CD4-positive, alpha-beta T cell (primary cell): ENCODE results near the gene MEAK7. TPM values are rescaled to one million over a fixed set of nuclear protein-coding genes. Genes with fewer than 3 reads are reported as not detected.

Experiments used
- ATAC-seq: fragments of 200-7000 bp; cut with Tn5 transposase; one replicate; pipeline ENCODE4 v1.10.0; 2022; ENCODE audit warnings: mild to moderate bottlenecking; ENCODE audit not compliant: poor library complexity
- CTCF ChIA-PET: fragments of 350-600 bp; sonication (Branson Sonifier 250); formaldehyde crosslinking; loops from one replicate; lab custom pipeline; 2021; ENCODE audit warnings: antibody characterized with exemption, inconsistent platforms; lab: Charles Lee
- POLR2A ChIA-PET: fragments of 350-600 bp; sonication (Branson Sonifier 250); formaldehyde crosslinking; loops from one replicate; lab custom pipeline; 2021; ENCODE audit warnings: antibody characterized with exemption, inconsistent platforms; lab: Charles Lee
- DNase-seq, 14 experiments: peaks; one replicate each; pipeline ENCODE4 v3.0.0-alpha.2; 2013 to 2020; ENCODE audit warnings: mixed read lengths in 2 of 14
- H3K27ac ChIP-seq, 2 donors: one replicate each; pipeline versions ENCODE4 v1.5.1 to v1.7.0; 2013; ENCODE audit warnings: low read length in 2 of 2, low read depth in 1 of 2, mild to moderate bottlenecking in 1 of 2
- H3K27me3 ChIP-seq, 2 experiments: 1 replicate in 1 of 2; 2 replicates in 1 of 2; pipeline versions ENCODE4 v1.6.1 to v1.7.0; 2013; ENCODE audit warnings: low read length in 2 of 2, control low read depth in 1 of 2, mild to moderate bottlenecking in 1 of 2, moderate library complexity in 1 of 2; ENCODE audit not compliant: insufficient read depth in 2 of 2, control insufficient read depth in 1 of 2
- H3K36me3 ChIP-seq: one replicate; pipeline ENCODE4 v1.6.1; 2013; ENCODE audit warnings: low read length, control low read depth; ENCODE audit not compliant: insufficient read depth
- H3K4me1 ChIP-seq: one replicate; pipeline ENCODE4 v1.6.1; 2013; ENCODE audit warnings: low read length, control low read depth; ENCODE audit not compliant: insufficient read depth
- H3K4me3 ChIP-seq: one replicate; pipeline ENCODE4 v1.5.1; 2013; ENCODE audit warnings: mild to moderate bottlenecking, low read length, moderate library complexity
- H3K9me3 ChIP-seq, 2 experiments: 1 replicate in 1 of 2; 2 replicates in 1 of 2; pipeline versions ENCODE4 v1.6.1 to v1.7.0; 2013; ENCODE audit warnings: low read length in 2 of 2, mild to moderate bottlenecking in 2 of 2, control low read depth in 1 of 2, moderate library complexity in 1 of 2; ENCODE audit not compliant: control insufficient read depth in 1 of 2, insufficient read depth in 1 of 2
- H3K27ac Mint-ChIP-seq: one replicate; pipeline ENCODE4 v1.8.0; 2020; ENCODE audit warnings: mixed read lengths
- H3K27me3 Mint-ChIP-seq: one replicate; pipeline ENCODE4 v1.8.0; 2021; ENCODE audit warnings: mixed read lengths
- H3K36me3 Mint-ChIP-seq: one replicate; pipeline ENCODE4 v1.8.0; 2021; ENCODE audit warnings: low read depth, mixed read lengths
- H3K4me1 Mint-ChIP-seq: one replicate; pipeline ENCODE4 v1.8.0; 2021; ENCODE audit warnings: low read depth, mixed read lengths
- H3K4me3 Mint-ChIP-seq: one replicate; pipeline ENCODE4 v1.8.0; 2020; ENCODE audit warnings: mild to moderate bottlenecking, mixed read lengths
- H3K9me3 Mint-ChIP-seq: one replicate; pipeline ENCODE4 v1.8.0; 2020; ENCODE audit warnings: mixed read lengths
- intact Hi-C, 2 experiments: fragments of 100-400 bp; cut with DNase I in 1 of 2; cut with micrococcal nuclease in 1 of 2; formaldehyde crosslinking; loops; one replicate each; pipeline versions ENCODE4 v1.15.1 to v1.9.0; 2023 to 2025; cut with DNase I, micrococcal nuclease
- total RNA-seq, 174 experiments: library from RNA in 2 of 174; stranded (reverse) in 2 of 174; gene quantifications; one replicate each; pipeline ENCODE4 v1.2.3 and lab custom pipeline; 2021 to 2026
- TF ChIP-seq, protein P1 (sequence below): fragments of 200-600 bp; IDR thresholded peaks from one replicate; pipeline ENCODE4 v1.8.0; 2022; ENCODE audit warnings: antibody characterized with exemption, mild to moderate bottlenecking

Gene MEAK7
- total RNA-seq, 2 experiments from 2014 or later, result 1.9 to 3.7 TPM

DNA sequence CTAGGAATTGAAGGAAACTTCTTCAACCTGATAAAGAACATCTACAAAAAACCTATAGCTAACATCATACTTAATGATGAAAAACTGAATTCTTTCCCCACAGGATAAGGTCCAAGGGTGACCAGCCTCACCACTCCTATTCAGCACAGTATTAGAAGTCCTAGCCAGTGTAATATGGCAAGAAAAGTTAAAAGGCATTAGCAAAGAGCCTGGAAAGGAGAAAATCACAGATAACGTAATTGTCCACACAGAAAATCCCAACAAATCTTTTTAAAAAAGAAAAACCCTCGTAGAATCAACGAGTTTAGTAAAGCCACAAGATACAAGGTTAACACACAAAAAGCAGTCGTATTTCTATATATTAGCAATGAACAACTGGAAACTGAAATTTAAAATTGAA, 37.8 kb downstream of the MEAK7 start:
- no peaks in the 10 kb centered on the region for H3K27me3 ChIP-seq
- POLR2A ChIA-PET, result no interaction called here
- Mint-ChIP-seq H3K27ac (no peak overlapping the region), H3K9me3 (peaks cover 12% of the 10 kb centered on the region), H3K4me1 (no peaks in the 10 kb centered on the region), H3K36me3 (peaks cover 45% of the 10 kb centered on the region), H3K4me3 (no peak overlapping the region), H3K27me3 (no peaks in the 10 kb centered on the region)
- ATAC-seq, result no peak
- H3K4me3 ChIP-seq, result no peak overlapping the region
- DNase-seq, result no peak
- CTCF ChIA-PET, result no interaction called here
- TF ChIP-seq, protein P1, sequence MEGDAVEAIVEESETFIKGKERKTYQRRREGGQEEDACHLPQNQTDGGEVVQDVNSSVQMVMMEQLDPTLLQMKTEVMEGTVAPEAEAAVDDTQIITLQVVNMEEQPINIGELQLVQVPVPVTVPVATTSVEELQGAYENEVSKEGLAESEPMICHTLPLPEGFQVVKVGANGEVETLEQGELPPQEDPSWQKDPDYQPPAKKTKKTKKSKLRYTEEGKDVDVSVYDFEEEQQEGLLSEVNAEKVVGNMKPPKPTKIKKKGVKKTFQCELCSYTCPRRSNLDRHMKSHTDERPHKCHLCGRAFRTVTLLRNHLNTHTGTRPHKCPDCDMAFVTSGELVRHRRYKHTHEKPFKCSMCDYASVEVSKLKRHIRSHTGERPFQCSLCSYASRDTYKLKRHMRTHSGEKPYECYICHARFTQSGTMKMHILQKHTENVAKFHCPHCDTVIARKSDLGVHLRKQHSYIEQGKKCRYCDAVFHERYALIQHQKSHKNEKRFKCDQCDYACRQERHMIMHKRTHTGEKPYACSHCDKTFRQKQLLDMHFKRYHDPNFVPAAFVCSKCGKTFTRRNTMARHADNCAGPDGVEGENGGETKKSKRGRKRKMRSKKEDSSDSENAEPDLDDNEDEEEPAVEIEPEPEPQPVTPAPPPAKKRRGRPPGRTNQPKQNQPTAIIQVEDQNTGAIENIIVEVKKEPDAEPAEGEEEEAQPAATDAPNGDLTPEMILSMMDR, result no peak
- no peaks in the 10 kb centered on the region for H3K4me1 ChIP-seq
- peaks cover 10% of the 10 kb centered on the region for H3K36me3 ChIP-seq
- no peak overlapping the region for H3K27ac ChIP-seq
- peaks cover 9 to 13% of the 10 kb centered on the region in 2 experiments for H3K9me3 ChIP-seq
- intact Hi-C loops, result no loop called here

- H3K4me3 ChIP-seq, result no peak overlapping the region
- no peak for ATAC-seq
- ChIA-PET CTCF (interaction anchor here (0.5 to 1.3 kb wide), 2 partner anchors 13 to 487 kb away, joined by 3 read pairs; no protein-coding TSS in a partner anchor), POLR2A (no interaction called here)
- no peak overlapping the region for H3K27ac Mint-ChIP-seq
- peaks cover 4 to 11% of the 10 kb centered on the region in 2 experiments for H3K9me3 ChIP-seq
- no peak for DNase-seq
- H3K4me1 ChIP-seq, result no peaks in the 10 kb centered on the region
- no peak overlapping the region for H3K27ac ChIP-seq
- H3K27me3 Mint-ChIP-seq, result no peaks in the 10 kb centered on the region
- no peaks in the 10 kb centered on the region for H3K4me1 Mint-ChIP-seq
- intact Hi-C loops, result no loop called here
- H3K36me3 Mint-ChIP-seq, result peaks cover 43% of the 10 kb centered on the region
- TF ChIP-seq, protein P1, result no peak
- H3K36me3 ChIP-seq, result peaks cover 10% of the 10 kb centered on the region
- no peaks in the 10 kb centered on the region for H3K27me3 ChIP-seq
- H3K9me3 Mint-ChIP-seq, result peaks cover 12% of the 10 kb centered on the region
- H3K4me3 Mint-ChIP-seq, result no peak overlapping the region
Observed at GRCh38 chr16:84465154-84465553, 39.3 kb downstream of the MEAK7 start.

GRCh38 chr16:84464116-84464515, 40.3 kb downstream of the MEAK7 start:
- ChIA-PET CTCF (no interaction called here), POLR2A (no interaction called here)
- ATAC-seq, result no peak
- intact Hi-C loops, result no loop called here
- DNase-seq, result no peak
- Histone ChIP-seq H3K4me1 (no peaks in the 10 kb centered on the region), H3K4me3 (no peak overlapping the region), H3K27me3 (no peaks in the 10 kb centered on the region), H3K36me3 (peaks cover 10% of the 10 kb centered on the region), H3K27ac (no peak overlapping the region), H3K9me3 (peaks cover 4 to 11% of the 10 kb centered on the region in 2 experiments)
- Mint-ChIP-seq H3K4me1 (no peaks in the 10 kb centered on the region), H3K36me3 (peaks cover 43% of the 10 kb centered on the region), H3K4me3 (no peak overlapping the region), H3K27ac (no peak overlapping the region), H3K27me3 (no peaks in the 10 kb centered on the region), H3K9me3 (peaks cover 12% of the 10 kb centered on the region)
- TF ChIP-seq, protein P1, result no peak
